PC-9 (cell line): Measurements from ENCODE around the gene NHLRC2. TPM values are rescaled to one million over a fixed set of nuclear protein-coding genes. Genes with fewer than 3 reads are reported as not detected.

ENCODE experiments used
- BruUV-seq: library from RNA; stranded (reverse); fragments of 400-500 nt; replicated peaks from 2 replicates; lab custom pipeline; 2021; lab: Mats Ljungman, UMichigan
- CTCF ChIA-PET: fragments of 300-600 bp; sonication (Branson Sonifier 250); formaldehyde crosslinking; loops from one replicate; lab custom pipeline; 2022; ENCODE audit warnings: antibody characterized with exemption; lab: Charles Lee
- POLR2A ChIA-PET: fragments of 300-600 bp; sonication (Branson Sonifier 250); formaldehyde crosslinking; loops from one replicate; lab custom pipeline; 2022; ENCODE audit warnings: antibody characterized with exemption; ENCODE audit not compliant: unreplicated experiment; lab: Charles Lee
- DNase-seq, 2 experiments: peaks; one replicate each; pipeline versions ENCODE4 v3.0.0 to v3.0.0-alpha.2; 2015 to 2022; ENCODE audit warnings: mixed read lengths in 1 of 2
- H2AFZ ChIP-seq: fragments of 200-600 bp; sonication (generic); 2 replicates; pipeline ENCODE4 v1.8.1; 2017; ENCODE audit warnings: antibody characterized with exemption
- H3F3A ChIP-seq: fragments of 200-600 bp; sonication (generic); 2 replicates; pipeline ENCODE4 v1.8.1; 2017; ENCODE audit warnings: antibody characterized with exemption, mild to moderate bottlenecking, low read depth; ENCODE audit not compliant: insufficient read depth
- H3K27ac ChIP-seq: fragments of 200-600 bp; sonication (generic); 2 replicates; pipeline ENCODE4 v1.6.1; 2016; ENCODE audit warnings: mixed run types
- H3K27me3 ChIP-seq: fragments of 200-600 bp; sonication (generic); 2 replicates; pipeline ENCODE4 v1.6.1; 2016; ENCODE audit warnings: low read depth, mixed run types; ENCODE audit not compliant: insufficient read depth
- H3K36me3 ChIP-seq: fragments of 200-600 bp; sonication (generic); 2 replicates; pipeline ENCODE4 v1.6.1; 2016; ENCODE audit warnings: low read depth, mixed run types
- H3K4me1 ChIP-seq: fragments of 200-600 bp; sonication (generic); replicated peaks from 2 replicates; pipeline ENCODE4 v1.6.1; 2016; ENCODE audit warnings: mixed run types; ENCODE audit not compliant: insufficient read depth
- H3K4me2 ChIP-seq: fragments of 200-600 bp; sonication (generic); 2 replicates; pipeline ENCODE4 v1.6.1; 2017; ENCODE audit warnings: mixed run types
- H3K4me3 ChIP-seq: fragments of 200-600 bp; sonication (generic); 2 replicates; pipeline ENCODE4 v1.6.1; 2016; ENCODE audit warnings: mixed run types
- H3K79me2 ChIP-seq: fragments of 200-600 bp; sonication (generic); 2 replicates; pipeline ENCODE4 v1.6.1; 2017; ENCODE audit warnings: low read depth, mixed run types
- H3K9me2 ChIP-seq: fragments of 200-600 bp; sonication (generic); 2 replicates; pipeline ENCODE4 v1.8.1; 2017; ENCODE audit warnings: mild to moderate bottlenecking; ENCODE audit not compliant: insufficient read depth
- H3K9me3 ChIP-seq: fragments of 200-600 bp; sonication (generic); 2 replicates; pipeline ENCODE4 v1.8.1; 2016; ENCODE audit warnings: low read depth; ENCODE audit not compliant: insufficient read depth
- H4K20me1 ChIP-seq: fragments of 200-600 bp; sonication (generic); 2 replicates; pipeline ENCODE4 v1.8.1; 2017; ENCODE audit not compliant: insufficient read depth
- EZH2 ChIP-seq: fragments of 200-600 bp; sonication (generic); IDR thresholded peaks from 2 replicates; pipeline ENCODE4 v1.8.0; 2017; ENCODE audit warnings: antibody characterized with exemption, low read depth
- intact Hi-C: fragments of 100-400 bp; cut with micrococcal nuclease; formaldehyde crosslinking; loops from one replicate; pipeline ENCODE4 v1.10.0; 2022; ENCODE audit not compliant: unreplicated experiment
- total RNA-seq: library from RNA; stranded (reverse); gene quantifications from 2 replicates; pipeline ENCODE4 v1.2.3, GENCODE V29; 2021
- TF ChIP-seq, protein P1 (sequence below): fragments of 200-600 bp; sonication (generic); conservative IDR thresholded peaks from 2 replicates; pipeline ENCODE4 v1.6.1; 2017; ENCODE audit warnings: mixed run types, antibody characterized with exemption, mild to moderate bottlenecking, moderate library complexity

Gene NHLRC2
- total RNA-seq, 1 experiment from 2014 or later, result 22.8 TPM

DNA sequence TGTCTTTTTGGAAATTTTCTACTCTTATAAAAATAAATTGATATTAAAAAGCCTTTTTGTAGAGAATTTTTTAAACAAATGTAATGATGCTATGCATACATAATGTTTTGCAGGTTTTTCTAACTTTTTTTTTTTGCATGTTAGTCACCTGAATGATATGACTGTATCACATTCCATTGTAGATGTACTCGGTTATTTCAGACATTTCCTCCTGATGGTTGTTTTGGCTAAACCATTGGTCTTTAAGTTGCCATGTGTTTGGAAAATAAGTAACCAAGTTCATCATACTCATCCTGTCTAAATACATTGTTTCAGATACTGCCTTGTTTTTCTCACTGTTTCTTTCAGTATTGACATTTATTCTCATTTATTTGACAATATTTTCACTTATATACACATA, 25.8 kb downstream of the NHLRC2 start:
- no peak for DNase-seq
- no TSS peak for BruUV-seq
- H3K36me3 ChIP-seq, result no peaks in the 10 kb centered on the region

GRCh38 chr10:113882240-113882639, 27.8 kb downstream of the NHLRC2 start:
- Histone ChIP-seq H3K4me1 (no peaks in the 10 kb centered on the region), H4K20me1 (no peaks in the 10 kb centered on the region), H2AFZ (no peak overlapping the region), H3F3A (no peaks in the 10 kb centered on the region), H3K27me3 (no peaks in the 10 kb centered on the region), H3K4me3 (no peak overlapping the region), H3K36me3 (no peaks in the 10 kb centered on the region), H3K79me2 (no peaks in the 10 kb centered on the region), H3K27ac (no peak overlapping the region), H3K9me3 (no peaks in the 10 kb centered on the region), H3K9me2 (no peaks in the 10 kb centered on the region), H3K4me2 (no peak overlapping the region)
- no peak for DNase-seq
- intact Hi-C loops, result no loop called here
- ChIA-PET CTCF (no interaction called here), POLR2A (no interaction called here)
- BruUV-seq, result no TSS peak
- TF ChIP-seq EZH2, result no peak
- TF ChIP-seq, protein P1, sequence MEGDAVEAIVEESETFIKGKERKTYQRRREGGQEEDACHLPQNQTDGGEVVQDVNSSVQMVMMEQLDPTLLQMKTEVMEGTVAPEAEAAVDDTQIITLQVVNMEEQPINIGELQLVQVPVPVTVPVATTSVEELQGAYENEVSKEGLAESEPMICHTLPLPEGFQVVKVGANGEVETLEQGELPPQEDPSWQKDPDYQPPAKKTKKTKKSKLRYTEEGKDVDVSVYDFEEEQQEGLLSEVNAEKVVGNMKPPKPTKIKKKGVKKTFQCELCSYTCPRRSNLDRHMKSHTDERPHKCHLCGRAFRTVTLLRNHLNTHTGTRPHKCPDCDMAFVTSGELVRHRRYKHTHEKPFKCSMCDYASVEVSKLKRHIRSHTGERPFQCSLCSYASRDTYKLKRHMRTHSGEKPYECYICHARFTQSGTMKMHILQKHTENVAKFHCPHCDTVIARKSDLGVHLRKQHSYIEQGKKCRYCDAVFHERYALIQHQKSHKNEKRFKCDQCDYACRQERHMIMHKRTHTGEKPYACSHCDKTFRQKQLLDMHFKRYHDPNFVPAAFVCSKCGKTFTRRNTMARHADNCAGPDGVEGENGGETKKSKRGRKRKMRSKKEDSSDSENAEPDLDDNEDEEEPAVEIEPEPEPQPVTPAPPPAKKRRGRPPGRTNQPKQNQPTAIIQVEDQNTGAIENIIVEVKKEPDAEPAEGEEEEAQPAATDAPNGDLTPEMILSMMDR, result no peak

More for the DNA sequence above, 25.8 kb downstream of the NHLRC2 start:
- intact Hi-C loops, result no loop called here
- H3K4me3 ChIP-seq, result no peak overlapping the region
- H3K79me2 ChIP-seq, result no peaks in the 10 kb centered on the region
- H3K9me2 ChIP-seq, result no peaks in the 10 kb centered on the region
- H3K27me3 ChIP-seq, result no peaks in the 10 kb centered on the region
- TF ChIP-seq, protein P1, result no peak
- no peak for TF ChIP-seq EZH2
- H3K4me1 ChIP-seq, result no peaks in the 10 kb centered on the region
- no peak overlapping the region for H3K4me2 ChIP-seq
- no peak overlapping the region for H3K27ac ChIP-seq
- CTCF ChIA-PET, result no interaction called here
- H4K20me1 ChIP-seq, result no peaks in the 10 kb centered on the region
- no peaks in the 10 kb centered on the region for H3K9me3 ChIP-seq
- H3F3A ChIP-seq, result no peaks in the 10 kb centered on the region
- H2AFZ ChIP-seq, result no peak overlapping the region
- POLR2A ChIA-PET, result no interaction called here

DNA sequence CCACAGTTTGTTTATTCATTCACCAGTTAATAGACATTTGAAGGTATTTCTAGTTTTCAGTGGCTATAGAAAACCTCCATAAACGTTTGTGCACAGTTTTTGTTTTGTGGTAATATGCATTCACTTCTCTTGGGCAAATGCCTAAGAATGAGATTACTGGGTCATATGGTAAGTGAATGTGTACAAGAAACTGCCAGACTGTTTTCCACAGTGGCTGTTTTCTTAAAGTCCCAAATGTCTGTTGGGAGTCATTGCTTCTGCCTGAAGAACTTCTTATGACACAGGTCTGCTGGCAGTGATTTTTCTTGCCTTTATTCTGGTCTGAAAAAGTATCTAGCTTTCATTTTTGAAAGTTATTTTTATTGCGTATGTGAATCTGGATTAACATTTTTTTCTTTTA, 35.5 kb downstream of the NHLRC2 start:
- Histone ChIP-seq H3K4me3 (no peak overlapping the region), H3K9me3 (no peaks in the 10 kb centered on the region), H3K36me3 (no peaks in the 10 kb centered on the region; the same call in 1 of the 2 replicates), H3K4me2 (no peak overlapping the region), H3K79me2 (no peaks in the 10 kb centered on the region), H3K27me3 (no peaks in the 10 kb centered on the region), H3K9me2 (no peaks in the 10 kb centered on the region), H3F3A (no peaks in the 10 kb centered on the region), H3K27ac (no peak overlapping the region), H4K20me1 (no peaks in the 10 kb centered on the region), H3K4me1 (peaks cover 12% of the 10 kb centered on the region; the same call in 1 of the 2 replicates), H2AFZ (no peak overlapping the region)
- POLR2A ChIA-PET, result no interaction called here
- no peak for DNase-seq
- CTCF ChIA-PET, result no interaction called here
- intact Hi-C loops, result no loop called here
- TF ChIP-seq EZH2, result no peak
- TF ChIP-seq, protein P1, result no peak
- no TSS peak for BruUV-seq
